Activated T-helper 9 cell treated with anti-CD3 and anti-CD28 coated beads, Interleukin-2, amount 50 U/mL, for 16 hours (primary cell): Measurements from ENCODE around the gene ZNF512.

Source experiments
- DNase-seq: peaks from one replicate; pipeline ENCODE4 v3.0.0-alpha.2; 2020; ENCODE audit warnings: low read depth

ZNF512 gene

GRCh38 chr2:27634291-27634690 lies 51.4 kb downstream of the ZNF512 start:
- DNase-seq: no peak

GRCh38 chr2:27636766-27637165 lies 53.9 kb downstream of the ZNF512 start:
- DNase-seq: no peak

GRCh38 chr2:27638037-27638637 lies 55.3 kb downstream of the ZNF512 start:
- no peak for DNase-seq

GRCh38 chr2:27638709-27639108 lies 55.9 kb downstream of the ZNF512 start:
- no peak for DNase-seq

GRCh38 chr2:27640722-27641245 lies 57.9 kb downstream of the ZNF512 start:
- DNase-seq: no peak

- no peak for DNase-seq
These were observed 62.4 kb downstream of the ZNF512 start for GRCh38 chr2:27645197-27645596.

GRCh38 chr2:27647289-27647688 lies 64.4 kb downstream of the ZNF512 start:
- DNase-seq: no peak

- DNase-seq: no peak
These were observed 64.9 kb downstream of the ZNF512 start for GRCh38 chr2:27647737-27648136.

- DNase-seq: no peak
These were observed 68.2 kb downstream of the ZNF512 start for GRCh38 chr2:27651056-27651455.

GRCh38 chr2:27652341-27652740 lies 69.5 kb downstream of the ZNF512 start:
- no peak for DNase-seq

- DNase-seq: no peak
These were observed 69.9 kb downstream of the ZNF512 start for GRCh38 chr2:27652790-27653189.

- DNase-seq: no peak
These were observed 70.6 kb downstream of the ZNF512 start for GRCh38 chr2:27653397-27653796.

- DNase-seq: no peak
These were observed 72.5 kb downstream of the ZNF512 start for GRCh38 chr2:27655155-27655951.

GRCh38 chr2:27661371-27661770 lies 78.5 kb downstream of the ZNF512 start:
- DNase-seq: no peak

- DNase-seq: peak; percentile 58
These were observed 80.7 kb downstream of the ZNF512 start, which contains the start of the genes SLC4A1AP and SUPT7L for GRCh38 chr2:27663285-27664153. SLC4A1AP (plus strand) TSS chr2:27663889; CDS start chr2:27663915, 26 bp downstream. SUPT7L (minus strand) TSS chr2:27663614; CDS start chr2:27662192, 1,422 bp downstream.

- DNase-seq: no peak
These were observed 81.3 kb downstream of the ZNF512 start for GRCh38 chr2:27664154-27664574.

GRCh38 chr2:27664622-27665363 lies 82.0 kb downstream of the ZNF512 start:
- no peak for DNase-seq

GRCh38 chr2:27667446-27667845 lies 84.6 kb downstream of the ZNF512 start:
- no peak for DNase-seq

GRCh38 chr2:27671235-27671634 lies 88.4 kb downstream of the ZNF512 start:
- DNase-seq: no peak
